ENCODE measurements around the gene HOXB1. TPM values are rescaled to one million over a fixed set of nuclear protein-coding genes. Genes with fewer than 3 reads are reported as not detected.

HOXB1 gene
- total RNA-seq, 2 experiments from 2014 or later, result not detected

DNA sequence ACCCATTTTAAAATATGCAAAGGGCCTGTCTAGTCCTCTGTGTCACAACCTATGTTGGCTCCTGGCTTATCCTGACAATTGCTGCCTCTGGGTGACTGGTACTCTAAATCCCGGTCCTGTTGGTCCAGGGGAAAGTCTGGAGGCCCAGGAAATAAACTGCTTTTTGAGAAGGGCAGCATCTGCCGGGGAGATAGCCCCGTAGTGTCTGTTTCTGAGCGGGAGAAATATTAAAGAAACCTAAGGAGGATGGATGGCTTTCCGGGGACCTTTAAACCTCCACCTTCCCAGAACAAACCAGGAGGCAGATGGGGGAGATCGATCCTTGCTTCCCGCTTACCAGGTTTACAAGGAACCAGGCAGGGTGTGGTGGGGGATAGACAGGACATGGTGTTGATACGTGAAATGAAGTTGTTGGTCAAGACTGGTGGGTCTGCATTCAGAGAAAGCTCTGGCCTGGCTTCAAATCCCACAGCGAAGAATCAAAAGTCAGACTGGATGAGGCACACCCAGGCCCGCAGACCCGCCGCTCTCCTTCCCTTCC, 10.3 kb upstream of the HOXB1 start:
- H3K4me1 Mint-ChIP-seq (ENCODE audit: low read depth), result peaks cover 44% of the 10 kb centered on the region
- Histone ChIP-seq H3K36me3 (ENCODE audit: insufficient read depth, low read length) (no peaks in the 10 kb centered on the region), H3K27me3 (ENCODE audit: control insufficient read depth in 1 of 2, insufficient read depth in 2 of 2, low read length in 2 of 2) (no peaks in the 10 kb centered on the region), H3K27ac (ENCODE audit: low read depth in 1 of 2, low read length in 2 of 2) (peak overlapping the region; percentile 94 to 96), H3K9me3 (ENCODE audit: control insufficient read depth in 1 of 2, insufficient read depth in 1 of 2, low read length in 2 of 2) (no peaks in the 10 kb centered on the region), H3K4me3 (ENCODE audit: low read length) (peak overlapping the region; percentile 88), H3K4me1 (ENCODE audit: insufficient read depth, low read length) (peaks cover 49% of the 10 kb centered on the region)
- peak overlapping the region; percentile 88 for H3K4me3 Mint-ChIP-seq
- TF ChIP-seq, protein P1, sequence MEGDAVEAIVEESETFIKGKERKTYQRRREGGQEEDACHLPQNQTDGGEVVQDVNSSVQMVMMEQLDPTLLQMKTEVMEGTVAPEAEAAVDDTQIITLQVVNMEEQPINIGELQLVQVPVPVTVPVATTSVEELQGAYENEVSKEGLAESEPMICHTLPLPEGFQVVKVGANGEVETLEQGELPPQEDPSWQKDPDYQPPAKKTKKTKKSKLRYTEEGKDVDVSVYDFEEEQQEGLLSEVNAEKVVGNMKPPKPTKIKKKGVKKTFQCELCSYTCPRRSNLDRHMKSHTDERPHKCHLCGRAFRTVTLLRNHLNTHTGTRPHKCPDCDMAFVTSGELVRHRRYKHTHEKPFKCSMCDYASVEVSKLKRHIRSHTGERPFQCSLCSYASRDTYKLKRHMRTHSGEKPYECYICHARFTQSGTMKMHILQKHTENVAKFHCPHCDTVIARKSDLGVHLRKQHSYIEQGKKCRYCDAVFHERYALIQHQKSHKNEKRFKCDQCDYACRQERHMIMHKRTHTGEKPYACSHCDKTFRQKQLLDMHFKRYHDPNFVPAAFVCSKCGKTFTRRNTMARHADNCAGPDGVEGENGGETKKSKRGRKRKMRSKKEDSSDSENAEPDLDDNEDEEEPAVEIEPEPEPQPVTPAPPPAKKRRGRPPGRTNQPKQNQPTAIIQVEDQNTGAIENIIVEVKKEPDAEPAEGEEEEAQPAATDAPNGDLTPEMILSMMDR (IDR thresholded peaks at IDR 0.05), result no peak
- peaks cover 74% of the 10 kb centered on the region for H3K27me3 Mint-ChIP-seq
- ChIA-PET POLR2A (interaction anchor here (0.5 to 1.6 kb wide), 4 partner anchors 51 to 1121 kb away, joined by 3 to 6 read pairs (median 3); partner anchors contain the start of gene HOXB5), CTCF (interaction anchor here (0.7 to 0.9 kb wide), 2 partner anchors 48 to 189 kb away, joined by 3 to 4 read pairs; no protein-coding TSS in a partner anchor)
- intact Hi-C loops (cut with DNase I, micrococcal nuclease), result loop anchor here in 1 of 2 experiments (5.0 kb wide), 1 partner anchor 49 kb away; no protein-coding TSS in a partner anchor
- H3K9me3 Mint-ChIP-seq, result no peaks in the 10 kb centered on the region
- no peak for ATAC-seq (ENCODE audit: poor library complexity)
- DNase-seq, result no peak
- H3K27ac Mint-ChIP-seq, result peak overlapping the region; percentile 90
- no peaks in the 10 kb centered on the region for H3K36me3 Mint-ChIP-seq (ENCODE audit: low read depth)

DNA sequence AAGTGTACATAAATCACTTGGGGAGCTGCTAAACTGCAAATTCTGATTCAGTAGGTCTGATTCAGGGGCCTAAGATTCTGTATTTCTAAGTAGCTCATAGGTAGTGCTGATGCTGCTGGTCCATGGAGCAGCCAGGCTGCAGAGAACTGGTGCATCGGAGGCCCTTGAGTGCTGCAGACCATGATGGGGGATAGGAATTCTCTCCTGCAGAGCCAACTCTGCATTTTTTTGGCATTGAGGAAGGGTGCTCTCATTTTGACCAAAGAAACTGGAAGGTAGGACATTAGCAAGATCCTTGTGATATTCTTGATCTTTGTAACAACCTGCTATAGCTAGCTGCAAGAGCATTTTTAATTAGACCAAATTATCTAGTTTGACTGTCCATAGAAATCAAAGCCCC, 9.4 kb upstream of the HOXB1 start:
- intact Hi-C loops (cut with DNase I, micrococcal nuclease), result loop anchor here in 1 of 2 experiments (5.0 kb wide), 1 partner anchor 48 kb away; no protein-coding TSS in a partner anchor
- TF ChIP-seq, protein P1 (IDR thresholded peaks at IDR 0.05), result no peak

DNA sequence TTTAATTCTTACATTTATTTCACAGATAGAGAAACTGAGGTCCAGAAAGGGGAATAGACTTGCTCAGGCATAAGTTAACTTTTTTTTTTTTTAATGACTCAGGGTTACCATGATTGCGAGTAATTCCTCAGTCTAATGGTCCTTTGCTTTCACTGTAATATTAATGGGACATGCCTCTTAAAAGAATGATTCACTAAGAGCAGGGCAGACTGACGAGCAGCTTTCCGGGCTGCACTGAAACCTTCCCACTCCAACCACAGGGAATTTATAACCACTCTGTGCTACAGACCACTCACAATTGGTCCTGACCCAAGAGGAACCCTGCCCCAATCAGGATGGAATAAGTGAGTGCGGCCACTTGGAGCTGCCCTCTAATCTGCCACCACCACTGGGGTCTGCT, 8.4 kb upstream of the HOXB1 start:
- CTCF ChIA-PET, result interaction anchor here (0.6 to 0.9 kb wide), 2 partner anchors 47 to 66 kb away, joined by 3 read pairs; no protein-coding TSS in a partner anchor
- peaks cover 30% of the 10 kb centered on the region for H3K4me1 Mint-ChIP-seq (ENCODE audit: low read depth)
- Histone ChIP-seq H3K4me1 (ENCODE audit: insufficient read depth, low read length) (peaks cover 34% of the 10 kb centered on the region), H3K27me3 (ENCODE audit: control insufficient read depth in 1 of 2, insufficient read depth in 2 of 2, low read length in 2 of 2) (no peaks in the 10 kb centered on the region), H3K9me3 (ENCODE audit: control insufficient read depth in 1 of 2, insufficient read depth in 1 of 2, low read length in 2 of 2) (no peaks in the 10 kb centered on the region), H3K4me3 (ENCODE audit: low read length) (no peak overlapping the region), H3K27ac (ENCODE audit: low read depth in 1 of 2, low read length in 2 of 2) (no peak overlapping the region), H3K36me3 (ENCODE audit: insufficient read depth, low read length) (no peaks in the 10 kb centered on the region)
- no peak for ATAC-seq (ENCODE audit: poor library complexity)
- no peaks in the 10 kb centered on the region for H3K9me3 Mint-ChIP-seq
- no peaks in the 10 kb centered on the region for H3K36me3 Mint-ChIP-seq (ENCODE audit: low read depth)
- POLR2A ChIA-PET, result no interaction called here
- intact Hi-C loops (cut with DNase I, micrococcal nuclease), result no loop called here
- TF ChIP-seq, protein P1 (IDR thresholded peaks at IDR 0.05), result no peak
- no peak overlapping the region for H3K27ac Mint-ChIP-seq
- H3K27me3 Mint-ChIP-seq, result peaks cover 56% of the 10 kb centered on the region
- no peak overlapping the region for H3K4me3 Mint-ChIP-seq
- DNase-seq, result no peak

More for the DNA sequence above, 9.4 kb upstream of the HOXB1 start:
- H3K4me3 Mint-ChIP-seq, result peak overlapping the region; percentile 6
- no peaks in the 10 kb centered on the region for H3K36me3 Mint-ChIP-seq (ENCODE audit: low read depth)
- no peak overlapping the region for H3K27ac Mint-ChIP-seq
- no peak overlapping the region for H3K4me3 ChIP-seq (ENCODE audit: low read length)
- no peaks in the 10 kb centered on the region for H3K9me3 ChIP-seq (ENCODE audit: control insufficient read depth in 1 of 2, insufficient read depth in 1 of 2, low read length in 2 of 2)
- H3K27ac ChIP-seq (ENCODE audit: low read depth in 1 of 2, low read length in 2 of 2), result no peak overlapping the region
- H3K4me1 ChIP-seq (ENCODE audit: insufficient read depth, low read length), result peaks cover 42% of the 10 kb centered on the region
- peaks cover 40% of the 10 kb centered on the region for H3K4me1 Mint-ChIP-seq (ENCODE audit: low read depth)
- ChIA-PET POLR2A (no interaction called here), CTCF (interaction anchor here (0.6 to 0.7 kb wide), 2 partner anchors 9 to 285 kb away, joined by 3 read pairs; no protein-coding TSS in a partner anchor)
- ATAC-seq (ENCODE audit: poor library complexity) (no peak), DNase-seq (peak in 2 of 14 experiments; percentile 13 to 17)
- peaks cover 67% of the 10 kb centered on the region for H3K27me3 Mint-ChIP-seq
- H3K27me3 ChIP-seq (ENCODE audit: control insufficient read depth in 1 of 2, insufficient read depth in 2 of 2, low read length in 2 of 2), result no peaks in the 10 kb centered on the region
- no peaks in the 10 kb centered on the region for H3K9me3 Mint-ChIP-seq
- no peaks in the 10 kb centered on the region for H3K36me3 ChIP-seq (ENCODE audit: insufficient read depth, low read length)

Measured in CD4-positive, alpha-beta T cell (primary cell).